ENCODE measurements around the gene MEF2D. TPM values are rescaled to one million over a fixed set of nuclear protein-coding genes. Genes with fewer than 3 reads are reported as not detected.

Gene MEF2D
- total RNA-seq, 1 experiment from 2014 or later, result 18.7 TPM

DNA sequence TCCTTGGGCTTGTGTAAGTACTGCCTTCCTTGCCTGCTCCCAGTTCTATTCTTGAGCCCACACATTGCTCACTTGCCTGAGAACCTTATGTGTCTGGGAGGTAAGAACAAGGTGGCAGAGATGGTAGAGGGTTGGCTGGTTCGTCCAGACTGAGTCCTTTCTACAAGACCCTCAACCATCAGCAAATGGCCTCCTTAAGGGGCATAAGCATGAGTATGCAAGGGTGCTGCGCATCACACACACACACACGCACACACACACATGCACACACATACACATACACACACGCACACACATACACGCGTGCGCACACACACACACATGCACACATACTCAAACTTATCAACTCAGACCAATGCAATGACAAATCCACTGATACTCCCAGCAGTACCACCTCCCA is 74.6 kb downstream of the MEF2D start:
- Histone ChIP-seq H2BK12ac (ENCODE audit: insufficient read length, low read depth, low read length) (no peak overlapping the region), H3K27me3 (ENCODE audit: insufficient read depth, low read length) (peaks cover 61% of the 10 kb centered on the region; the same call in 1 of the 2 replicates), H4K20me1 (ENCODE audit: control insufficient read depth, insufficient read depth, insufficient read length) (no peaks in the 10 kb centered on the region), H3K9me3 (ENCODE audit: control insufficient read depth, low read depth, low read length) (no peaks in the 10 kb centered on the region), H3K27ac (ENCODE audit: insufficient read length, low read depth, low read length) (no peak overlapping the region), H3K4ac (ENCODE audit: low read depth, low read length) (no peak overlapping the region), H2BK20ac (ENCODE audit: low read depth, low read length, poor library complexity, severe bottlenecking) (no peak overlapping the region), H3K14ac (ENCODE audit: insufficient read depth, low read length) (no peak overlapping the region), H2BK120ac (ENCODE audit: low read depth, low read length, poor library complexity, severe bottlenecking) (no peak overlapping the region), H2AK5ac (ENCODE audit: insufficient read length, low read length) (no peak overlapping the region), H2AFZ (ENCODE audit: low read length) (no peak overlapping the region), H4K5ac (ENCODE audit: insufficient read length, low read depth, low read length) (no peak overlapping the region), H3K56ac (ENCODE audit: insufficient read length, low read depth, low read length) (no peak overlapping the region), H3K4me1 (ENCODE audit: insufficient read depth, low read length) (no peaks in the 10 kb centered on the region; the same call in 1 of the 2 replicates), H3K9ac (ENCODE audit: extremely low read depth, insufficient read length, low read length) (no peak overlapping the region), H4K8ac (replicated peaks; ENCODE audit: insufficient read length, low read depth, low read length) (no peak overlapping the region), H3T11ph (ENCODE audit: low read length) (no peak overlapping the region), H3K79me2 (ENCODE audit: insufficient read depth, low read length) (no peaks in the 10 kb centered on the region), H3K79me1 (ENCODE audit: insufficient read depth, low read depth, low read length, poor library complexity, severe bottlenecking) (no peaks in the 10 kb centered on the region), H3K23ac (ENCODE audit: insufficient read length, low read depth, low read length) (no peak overlapping the region), H2BK5ac (ENCODE audit: insufficient read length, low read length) (no peak overlapping the region), H3K23me2 (ENCODE audit: insufficient read length, low read depth, low read length, poor library complexity, severe bottlenecking) (peaks cover 13% of the 10 kb centered on the region), H4K91ac (ENCODE audit: insufficient read length, low read depth, low read length) (no peak overlapping the region), H3K18ac (ENCODE audit: insufficient read length, low read depth, low read length) (no peak overlapping the region), H3K4me2 (ENCODE audit: insufficient read depth, insufficient read length, low read length) (no peak overlapping the region), H2BK15ac (ENCODE audit: low read depth, low read length) (no peak overlapping the region)
- H3K27ac Mint-ChIP-seq, result no peak overlapping the region
- no CpG with 5 or more reads among the region's 7 CpGs for WGBS (ENCODE audit: extremely low coverage, insufficient read length, low lambda C conversion rate)
- no peaks in the 10 kb centered on the region; a peak in 1 of 5 replicates for H3K9me3 Mint-ChIP-seq
- TF ChIP-seq, protein P1, sequence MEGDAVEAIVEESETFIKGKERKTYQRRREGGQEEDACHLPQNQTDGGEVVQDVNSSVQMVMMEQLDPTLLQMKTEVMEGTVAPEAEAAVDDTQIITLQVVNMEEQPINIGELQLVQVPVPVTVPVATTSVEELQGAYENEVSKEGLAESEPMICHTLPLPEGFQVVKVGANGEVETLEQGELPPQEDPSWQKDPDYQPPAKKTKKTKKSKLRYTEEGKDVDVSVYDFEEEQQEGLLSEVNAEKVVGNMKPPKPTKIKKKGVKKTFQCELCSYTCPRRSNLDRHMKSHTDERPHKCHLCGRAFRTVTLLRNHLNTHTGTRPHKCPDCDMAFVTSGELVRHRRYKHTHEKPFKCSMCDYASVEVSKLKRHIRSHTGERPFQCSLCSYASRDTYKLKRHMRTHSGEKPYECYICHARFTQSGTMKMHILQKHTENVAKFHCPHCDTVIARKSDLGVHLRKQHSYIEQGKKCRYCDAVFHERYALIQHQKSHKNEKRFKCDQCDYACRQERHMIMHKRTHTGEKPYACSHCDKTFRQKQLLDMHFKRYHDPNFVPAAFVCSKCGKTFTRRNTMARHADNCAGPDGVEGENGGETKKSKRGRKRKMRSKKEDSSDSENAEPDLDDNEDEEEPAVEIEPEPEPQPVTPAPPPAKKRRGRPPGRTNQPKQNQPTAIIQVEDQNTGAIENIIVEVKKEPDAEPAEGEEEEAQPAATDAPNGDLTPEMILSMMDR (conservative IDR thresholded peaks at IDR 0.05), result no peak
- no peaks in the 10 kb centered on the region; a peak in 1 of 7 replicates for H3K36me3 Mint-ChIP-seq (ENCODE audit: insufficient read depth in 1 of 3, low read depth in 3 of 3)
- DNase-seq, result no peak
- H3K4me3 Mint-ChIP-seq, result no peak overlapping the region
- peaks cover 97% of the 10 kb centered on the region for H3K27me3 Mint-ChIP-seq (ENCODE audit: low read depth)
- H3K4me1 Mint-ChIP-seq, result peaks cover 44 to 46% of the 10 kb centered on the region in 2 experiments
